Measurements from ENCODE around the gene PHF12. TPM values are rescaled to one million over a fixed set of nuclear protein-coding genes. Genes with fewer than 3 reads are reported as not detected.

The PHF12 gene
- total RNA-seq, 1 donor from 2014 or later: 39.8 TPM

DNA sequence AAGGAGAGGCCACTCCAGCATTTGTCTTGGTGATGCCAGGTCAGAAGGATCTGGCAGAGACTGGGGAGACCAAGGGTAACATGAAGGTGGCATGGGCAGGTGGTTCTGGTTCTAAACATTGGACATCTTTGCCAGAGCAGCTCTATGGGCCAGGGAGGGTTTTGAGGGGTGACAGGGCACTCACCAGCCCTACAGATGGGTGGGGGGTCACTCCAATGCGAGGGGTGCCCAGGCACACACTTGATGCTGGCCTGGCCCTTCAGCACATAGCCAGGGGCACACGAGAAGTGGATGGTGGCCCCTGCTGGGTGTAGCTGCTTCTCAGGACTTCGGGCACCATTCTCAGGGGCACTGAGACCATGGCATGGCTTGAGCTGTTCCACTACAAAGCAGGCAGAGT is 5.5 kb upstream of the PHF12 start:
- no peak for DNase-seq (ENCODE audit: extremely low read depth, low read depth, low spot score)

DNA sequence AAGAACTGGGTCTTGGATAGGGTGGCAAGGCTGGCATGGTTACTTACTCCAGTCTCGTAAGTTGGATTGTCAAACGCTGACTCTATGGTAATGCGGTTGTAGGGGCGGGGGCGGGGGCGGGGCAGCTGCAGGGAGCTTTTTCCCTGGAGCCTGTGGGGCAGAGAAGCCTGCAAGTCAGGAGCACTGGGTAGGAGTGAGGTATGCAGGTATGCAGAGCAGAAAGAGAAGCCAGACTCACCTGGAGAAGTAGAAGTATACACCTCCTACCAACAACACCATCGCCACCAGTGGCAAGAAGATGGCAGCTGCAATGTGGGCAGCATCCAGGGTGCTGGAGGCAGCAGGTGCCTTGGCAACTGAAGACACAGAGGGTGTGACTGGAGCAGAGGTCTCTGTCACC is 4.8 kb upstream of the PHF12 start:
- no peak for DNase-seq (ENCODE audit: extremely low read depth, low read depth, low spot score)

DNA sequence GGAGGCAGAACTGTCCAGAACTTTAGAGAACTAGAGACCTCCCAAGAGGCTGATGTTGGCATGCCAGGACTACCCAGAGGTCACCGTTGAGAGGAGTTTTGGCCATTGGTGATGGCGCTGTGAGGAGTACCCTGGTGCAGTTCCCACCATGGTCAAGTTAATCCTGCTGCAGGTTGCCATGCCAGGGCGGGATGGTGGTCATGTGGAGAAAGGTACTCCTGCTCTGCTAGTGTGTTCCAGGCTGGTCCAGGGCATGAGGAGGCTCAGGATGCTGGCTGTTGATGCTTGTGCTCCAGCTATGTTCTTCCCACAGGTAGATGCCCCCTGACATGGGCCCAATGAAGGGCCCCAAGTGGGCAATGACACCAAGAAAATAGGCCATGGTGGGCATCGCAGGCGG is 4.1 kb upstream of the PHF12 start:
- DNase-seq (ENCODE audit: extremely low read depth, low read depth, low spot score): no peak

DNA sequence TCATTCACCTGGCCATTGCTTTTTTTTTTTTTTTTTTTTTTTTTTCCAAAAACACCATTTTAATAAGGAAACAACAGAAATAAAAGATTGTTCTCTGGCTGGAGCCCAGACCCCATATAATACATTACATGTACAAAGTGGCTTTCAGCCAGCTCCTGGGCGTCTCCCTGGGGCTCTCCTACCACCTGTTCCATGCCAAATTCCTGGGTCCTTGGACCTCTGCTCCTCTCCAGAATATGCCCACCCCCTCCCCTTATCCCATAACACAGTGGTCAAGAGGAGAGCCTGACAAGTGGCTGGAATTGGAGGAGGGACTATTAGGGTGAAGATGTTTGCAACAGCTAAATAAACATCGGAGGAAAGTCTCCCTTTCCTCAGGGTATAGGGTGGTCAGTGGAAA is 3.6 kb upstream of the PHF12 start:
- DNase-seq (ENCODE audit: extremely low read depth, low read depth, low spot score): no peak

DNA sequence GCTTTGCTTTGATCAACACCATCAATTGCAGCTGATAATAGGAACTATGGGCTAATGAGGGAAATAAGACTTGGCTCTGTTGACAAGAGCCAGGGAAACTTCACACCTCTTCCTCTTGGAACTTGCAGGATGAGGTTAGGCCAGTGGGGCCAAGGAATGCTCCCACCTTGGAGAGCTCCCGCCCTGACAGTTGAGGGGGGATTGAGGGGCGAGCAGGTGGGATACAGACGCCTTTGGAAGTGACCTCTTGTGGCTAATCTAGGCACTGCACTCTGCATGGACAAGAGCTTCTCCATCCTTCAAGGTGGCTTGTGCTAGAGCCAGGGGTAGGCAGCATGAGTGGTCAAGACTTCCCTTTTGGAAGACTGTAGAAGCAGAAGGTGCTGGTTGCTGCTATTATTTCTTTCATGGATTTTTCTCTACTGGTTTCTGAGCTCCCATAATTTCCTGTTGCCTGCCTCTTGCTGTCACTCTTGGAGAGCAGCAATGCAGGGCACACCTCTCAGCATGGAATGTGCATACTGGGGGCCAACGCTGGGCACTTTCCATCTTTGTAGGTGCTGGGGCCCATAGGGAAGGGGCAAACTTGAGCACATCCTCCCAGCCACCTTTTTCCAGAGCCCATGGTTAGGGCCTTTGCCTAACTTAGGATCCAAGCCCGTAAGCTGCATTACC is 2.3 kb upstream of the PHF12 start:
- no peak for DNase-seq (ENCODE audit: extremely low read depth, low read depth, low spot score)

DNA sequence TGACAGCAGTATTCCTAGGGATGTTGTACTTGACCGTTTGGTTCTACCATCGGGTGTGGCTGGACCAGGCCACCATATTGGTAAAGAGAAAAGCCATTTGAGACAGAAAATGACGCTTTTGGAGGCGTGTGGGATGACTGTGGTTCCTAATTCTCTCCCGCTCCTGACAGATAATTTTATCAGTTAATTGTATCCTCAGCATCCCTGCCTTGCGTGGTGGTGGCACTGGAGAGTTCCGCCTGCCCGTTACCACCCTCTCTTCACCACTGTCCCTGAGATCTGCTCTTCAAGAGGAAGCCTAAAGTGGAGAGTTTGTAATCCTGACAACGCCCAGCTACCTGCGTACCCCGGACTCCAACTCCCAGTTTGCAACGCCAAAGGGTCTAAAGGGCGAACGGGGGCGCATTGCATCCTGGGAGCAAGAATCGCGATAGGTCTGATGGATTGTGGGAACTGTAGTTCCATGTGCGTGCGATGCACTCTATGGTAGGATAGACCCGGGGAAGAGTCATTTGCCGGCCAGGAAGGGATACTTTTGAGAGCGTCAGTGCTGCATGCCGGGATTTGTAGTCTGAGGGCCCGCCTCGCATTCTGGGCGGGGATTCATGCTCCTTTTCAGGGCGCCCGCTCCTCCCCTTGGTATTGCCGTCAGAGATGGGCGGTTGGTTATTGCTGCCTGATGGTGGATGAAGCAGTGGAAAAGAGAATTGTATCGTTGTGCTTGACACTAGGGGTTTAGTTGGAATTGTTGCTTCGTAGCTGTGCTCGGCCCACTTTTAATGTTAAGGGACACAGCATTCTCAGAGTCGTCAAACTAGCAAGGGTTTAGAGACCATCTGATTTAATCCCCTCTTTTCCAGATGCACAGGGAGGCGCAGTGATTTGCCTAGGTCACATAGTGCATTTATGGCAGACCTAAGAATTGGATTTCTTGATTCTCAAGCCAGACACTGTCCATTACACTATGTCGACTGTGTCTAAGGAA is 965 bp upstream of the PHF12 start:
- peak; percentile 94 for DNase-seq (ENCODE audit: extremely low read depth, low read depth, low spot score)

DNA sequence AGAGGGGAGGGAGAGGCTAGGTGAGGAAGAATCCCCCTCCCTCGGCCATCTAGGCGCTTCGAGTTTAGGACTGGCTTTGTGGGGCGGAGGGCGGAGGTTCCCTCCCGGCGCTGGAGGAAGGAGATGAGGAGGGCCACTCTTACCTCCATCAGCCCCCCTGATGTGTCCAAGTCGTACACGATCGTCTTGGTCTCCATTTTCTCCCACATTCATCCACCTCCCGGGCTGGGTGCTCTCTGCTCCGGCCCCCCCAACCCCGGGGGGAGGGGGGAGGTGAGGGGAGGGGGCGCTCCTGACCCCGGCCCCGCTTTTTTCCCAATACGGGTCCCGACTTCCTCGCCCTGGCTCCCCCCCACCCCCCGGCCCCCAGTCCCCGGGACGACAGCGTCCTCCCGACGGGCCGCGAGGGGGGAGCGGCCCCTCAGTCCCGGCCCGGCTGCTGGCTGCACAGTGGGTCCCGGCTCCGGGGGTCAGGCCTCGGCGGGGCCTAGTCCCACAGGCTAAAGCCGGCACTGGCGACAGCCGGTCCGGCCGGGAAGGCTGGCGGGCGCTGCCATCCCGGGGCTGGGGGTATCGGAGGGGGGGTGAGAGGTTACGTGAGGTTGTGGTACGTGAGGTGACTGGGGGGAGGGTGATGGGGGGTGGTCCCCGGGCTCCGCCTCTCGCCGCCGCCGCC is 428 bp downstream of the PHF12 start:
- no peak for DNase-seq (ENCODE audit: extremely low read depth, low read depth, low spot score)

DNA sequence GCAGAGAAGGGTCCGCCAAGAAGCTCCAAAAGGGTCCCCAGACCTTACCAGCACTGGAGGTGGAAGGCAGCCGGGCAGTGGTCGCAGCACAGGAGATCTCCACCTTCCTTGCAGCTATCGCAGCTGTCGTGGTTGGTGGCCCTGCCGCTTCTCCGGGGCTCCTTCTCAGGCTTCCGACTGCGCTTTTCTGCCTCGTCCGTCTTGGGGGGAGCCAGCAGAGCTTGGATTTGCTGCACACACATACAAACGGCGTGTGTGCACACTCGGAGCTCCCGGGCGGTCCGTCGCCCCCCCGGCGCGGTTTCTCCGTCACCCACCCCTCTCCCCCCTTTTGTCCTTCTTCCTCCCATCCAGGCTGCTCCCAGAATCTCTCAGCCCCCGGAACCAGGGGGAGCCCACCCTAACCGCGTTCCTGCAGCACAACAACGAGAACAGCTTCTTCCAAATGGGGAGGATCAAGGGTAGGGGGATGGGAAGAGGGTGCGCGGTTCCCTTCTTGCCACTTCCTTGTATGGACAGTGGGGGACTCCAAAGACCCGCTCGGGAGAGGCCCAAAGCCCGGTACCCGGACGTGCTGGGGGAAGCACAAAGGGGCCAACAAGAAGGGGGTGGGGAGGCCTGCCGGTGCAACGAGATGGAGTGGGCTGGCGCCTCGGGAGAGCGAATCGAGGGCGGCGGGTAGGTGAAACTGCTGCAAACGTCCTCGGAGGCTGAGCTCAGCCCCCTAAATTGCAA is 1.1 kb downstream of the PHF12 start:
- DNase-seq (ENCODE audit: extremely low read depth, low read depth, low spot score): no peak

DNA sequence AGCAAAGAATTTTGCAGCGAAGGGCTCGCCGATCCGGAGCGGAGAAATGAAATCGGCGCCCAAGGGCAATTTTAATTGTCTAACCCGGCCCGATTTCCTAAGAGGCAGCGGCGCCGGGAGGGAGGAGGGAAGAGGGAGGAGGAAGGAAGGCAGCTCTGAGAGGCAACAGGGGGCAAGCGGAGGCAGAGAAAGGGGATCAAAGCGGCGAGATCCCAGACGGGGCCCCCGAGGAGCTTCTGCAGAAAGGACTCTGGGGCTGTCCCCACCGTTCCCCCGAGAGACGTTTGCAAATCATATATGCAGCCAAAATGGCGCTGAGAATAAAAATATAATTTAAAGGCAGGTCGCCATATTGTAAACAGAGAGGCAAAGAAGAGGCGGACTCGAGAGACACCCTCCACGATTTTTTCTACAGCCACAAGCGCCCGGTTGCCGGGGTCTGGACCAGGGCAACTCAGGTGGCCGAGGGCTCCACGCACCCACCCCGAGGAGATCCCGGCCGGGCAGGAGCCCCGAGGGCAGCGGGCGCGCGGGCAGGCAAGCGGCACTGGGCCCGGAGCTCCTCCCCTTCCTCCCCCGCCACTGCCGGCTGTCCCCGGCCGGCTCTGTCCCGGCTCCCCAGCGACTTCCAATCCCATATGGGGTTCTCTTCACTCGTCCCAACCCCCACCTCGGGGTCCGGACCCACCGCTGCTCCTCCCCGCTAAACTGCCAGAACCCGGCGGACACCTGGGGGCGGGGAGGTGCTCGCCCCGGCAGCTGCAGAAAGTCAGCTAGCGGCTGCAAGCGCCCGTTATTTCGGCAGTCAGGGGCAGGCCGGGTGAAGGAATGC is 1.9 kb downstream of the PHF12 start:
- no peak for DNase-seq (ENCODE audit: extremely low read depth, low read depth, low spot score)

DNA sequence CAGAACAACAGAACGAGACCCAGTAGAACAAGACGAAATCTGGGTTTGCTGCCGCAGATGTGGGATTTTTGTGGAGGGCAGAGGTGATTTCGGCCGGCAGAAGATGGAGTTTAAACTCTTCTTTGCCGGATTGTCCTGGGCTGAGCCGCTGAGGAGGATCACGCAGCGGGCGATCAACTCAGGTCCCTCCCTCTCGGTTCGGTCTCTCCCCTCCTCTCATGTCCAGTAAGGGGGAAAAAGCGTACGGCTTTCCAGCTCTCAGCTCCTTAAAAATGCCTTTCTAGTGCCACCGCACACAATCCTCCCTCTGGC is 2.5 kb downstream of the PHF12 start:
- DNase-seq (ENCODE audit: extremely low read depth, low read depth, low spot score): no peak

DNA sequence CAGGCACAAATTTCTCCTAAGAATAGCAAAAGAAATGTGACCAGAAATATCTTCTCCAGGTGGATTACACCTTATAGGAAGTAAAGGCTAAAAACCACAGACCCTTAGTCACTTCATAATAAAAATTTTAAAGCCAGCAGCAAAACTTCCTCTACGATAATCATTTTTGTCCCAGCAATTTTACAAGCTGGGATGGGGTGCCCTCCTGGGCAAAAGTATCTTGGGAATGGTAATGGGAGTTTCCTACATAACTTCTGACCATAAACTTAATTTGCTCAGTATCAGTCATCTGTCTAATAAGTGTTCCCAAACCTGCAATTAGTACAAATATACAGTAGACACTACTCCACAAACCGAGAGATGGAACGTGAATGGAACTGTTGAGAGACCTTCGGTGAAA is 3.0 kb downstream of the PHF12 start:
- no peak for DNase-seq (ENCODE audit: extremely low read depth, low read depth, low spot score)

DNA sequence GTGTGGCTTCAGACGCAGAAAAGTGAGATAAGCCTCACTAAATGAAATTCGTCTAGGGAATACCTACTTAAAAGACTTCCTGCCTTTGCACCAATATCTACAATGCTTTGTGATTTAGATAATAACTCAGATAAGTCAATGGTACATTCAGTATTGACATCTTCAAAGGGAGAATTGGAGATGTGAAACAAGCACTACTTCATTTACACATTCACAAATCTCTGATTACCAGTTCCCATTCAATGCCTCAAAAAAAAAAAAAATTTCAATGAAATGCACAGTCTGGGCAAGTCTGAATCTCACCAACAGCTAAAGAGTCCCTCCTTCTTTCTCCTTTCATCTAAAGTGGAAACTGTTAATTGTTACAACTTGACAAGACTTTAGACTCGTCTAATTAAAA is 3.7 kb downstream of the PHF12 start:
- no peak for DNase-seq (ENCODE audit: extremely low read depth, low read depth, low spot score)

DNA sequence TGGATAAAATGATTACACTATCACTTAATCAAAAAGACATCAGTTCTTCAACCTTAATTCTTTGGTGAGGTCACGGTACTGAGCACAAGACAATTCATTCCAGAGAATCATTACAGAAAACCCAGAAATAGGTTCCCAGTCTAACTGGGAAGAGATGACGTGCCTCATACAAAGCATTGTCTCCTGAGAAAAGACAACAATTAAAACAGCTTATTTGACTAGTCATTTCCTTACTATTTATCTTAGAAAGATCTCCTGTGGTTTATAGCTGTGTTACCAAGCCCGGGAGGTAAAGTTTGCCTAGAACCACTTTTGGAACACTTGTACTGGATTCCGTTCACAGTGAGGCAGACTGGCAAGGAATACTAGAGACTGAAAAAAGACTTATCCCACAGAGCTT is 5.1 kb downstream of the PHF12 start:
- DNase-seq (ENCODE audit: extremely low read depth, low read depth, low spot score): peak; percentile 66

DNA sequence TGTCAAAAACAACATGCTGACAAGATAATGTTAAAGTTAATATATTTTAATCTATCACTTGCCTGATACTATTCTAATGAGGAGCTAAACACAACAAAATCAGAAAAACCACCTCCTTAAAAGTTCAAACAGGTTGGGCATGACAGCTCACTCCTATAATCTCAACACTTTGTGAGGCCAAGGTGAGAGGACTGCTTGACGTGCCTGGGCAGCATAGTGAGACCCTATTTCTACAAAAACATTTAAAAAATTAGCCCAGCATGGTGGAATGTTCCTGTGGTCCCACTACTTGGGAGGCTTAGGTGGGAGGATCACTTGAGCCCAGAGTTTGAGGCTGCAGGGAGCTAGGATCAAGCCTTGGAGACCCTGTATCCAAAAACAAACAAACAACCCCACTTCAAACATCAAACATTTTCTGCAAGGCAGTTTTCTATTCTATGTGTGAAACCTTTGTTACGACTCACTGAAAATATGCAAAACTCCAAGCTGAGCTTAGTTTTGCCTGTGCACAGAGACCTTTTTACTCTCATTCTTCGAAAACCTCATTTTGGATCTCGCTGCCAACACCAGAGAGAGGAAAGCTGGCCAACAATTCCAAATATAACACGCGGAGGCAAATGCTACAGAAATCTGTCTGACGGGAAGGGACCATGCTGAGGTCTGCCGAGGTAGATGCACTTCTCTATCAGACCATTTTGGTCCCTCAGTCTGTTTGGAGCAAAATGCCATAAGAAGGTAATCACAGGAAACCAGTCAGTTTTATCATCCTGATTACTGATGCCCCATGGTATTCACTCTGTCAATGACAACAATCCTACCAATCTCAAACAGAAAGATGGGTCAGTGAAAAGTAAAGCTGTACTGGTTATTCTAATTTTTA is 6.2 kb downstream of the PHF12 start:
- DNase-seq (ENCODE audit: extremely low read depth, low read depth, low spot score): no peak

DNA sequence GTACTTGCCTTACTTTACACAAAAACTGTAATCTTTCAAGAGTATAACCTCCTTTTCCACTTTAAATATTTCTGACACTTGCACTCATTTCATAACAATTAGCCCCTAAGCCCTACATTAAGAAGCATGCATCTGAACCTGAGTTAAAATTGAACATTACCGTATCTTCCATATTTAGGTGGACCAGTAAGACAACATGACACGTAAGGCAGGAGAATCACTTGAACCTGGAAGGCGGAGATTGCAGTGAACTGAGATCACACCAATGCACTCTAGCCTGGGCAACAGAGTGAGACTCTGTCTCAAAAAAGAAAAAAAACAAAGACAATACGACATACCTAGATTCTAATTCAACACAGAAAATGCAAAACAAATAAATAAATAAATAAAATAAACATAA is 7.0 kb downstream of the PHF12 start:
- no peak for DNase-seq (ENCODE audit: extremely low read depth, low read depth, low spot score)

DNA sequence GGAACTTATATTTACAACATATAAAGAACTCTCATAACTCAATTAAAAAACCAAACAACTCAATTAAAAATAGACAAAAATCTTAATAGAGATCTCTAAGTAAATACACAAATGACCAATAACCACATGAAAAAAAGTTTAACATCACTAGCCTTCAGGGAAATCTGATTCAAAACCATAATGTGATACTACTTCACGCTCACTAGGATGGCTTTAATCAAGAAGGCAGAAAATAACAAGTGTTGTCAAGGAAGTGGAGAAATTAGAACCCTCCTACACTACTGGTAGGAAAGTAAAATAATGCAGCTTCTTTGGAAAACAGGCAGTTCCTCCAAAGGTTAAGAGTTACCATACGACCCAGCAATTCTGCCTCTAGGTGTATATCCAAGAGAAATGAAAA is 8.4 kb downstream of the PHF12 start:
- DNase-seq (ENCODE audit: extremely low read depth, low read depth, low spot score): no peak

DNA sequence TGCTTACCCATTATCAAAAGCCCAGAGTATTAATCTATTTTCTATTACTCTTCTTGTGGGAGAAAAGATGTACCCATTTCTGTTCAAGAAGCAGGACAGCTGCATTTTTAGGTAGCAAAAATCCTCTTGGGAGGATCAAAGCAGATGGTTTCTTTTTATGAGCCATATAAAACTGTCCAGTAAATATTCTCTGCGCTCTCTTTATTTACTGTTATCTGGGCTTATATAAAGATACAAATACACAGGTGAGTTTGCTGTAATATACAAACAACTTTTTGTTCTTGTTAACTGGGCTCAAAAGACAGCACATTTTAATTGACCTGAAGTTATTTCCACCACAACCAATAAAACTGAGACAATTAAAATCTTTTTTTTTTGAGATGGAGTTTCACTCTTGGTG is 10.1 kb downstream of the PHF12 start:
- no peak for DNase-seq (ENCODE audit: extremely low read depth, low read depth, low spot score)

DNA sequence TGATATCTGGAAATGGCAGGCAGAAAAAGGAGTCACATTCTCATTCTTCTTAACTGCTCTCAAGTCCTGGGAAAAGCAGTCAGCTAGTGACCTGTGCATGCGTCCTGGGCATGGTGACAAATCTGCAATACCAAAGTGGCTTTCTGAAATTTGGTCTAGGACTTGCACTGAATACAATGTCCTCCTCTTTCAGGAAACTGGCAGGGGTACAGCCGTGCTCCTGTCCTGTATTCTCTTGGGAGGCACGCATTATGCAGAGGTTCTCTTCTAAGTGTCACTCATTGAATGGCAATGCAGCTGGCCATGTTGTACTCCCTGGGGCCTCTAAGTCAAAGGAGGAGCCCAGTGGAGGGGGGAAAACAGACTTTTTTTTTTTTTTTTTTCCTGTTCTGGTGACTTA is 10.6 kb downstream of the PHF12 start:
- DNase-seq (ENCODE audit: extremely low read depth, low read depth, low spot score): no peak

DNA sequence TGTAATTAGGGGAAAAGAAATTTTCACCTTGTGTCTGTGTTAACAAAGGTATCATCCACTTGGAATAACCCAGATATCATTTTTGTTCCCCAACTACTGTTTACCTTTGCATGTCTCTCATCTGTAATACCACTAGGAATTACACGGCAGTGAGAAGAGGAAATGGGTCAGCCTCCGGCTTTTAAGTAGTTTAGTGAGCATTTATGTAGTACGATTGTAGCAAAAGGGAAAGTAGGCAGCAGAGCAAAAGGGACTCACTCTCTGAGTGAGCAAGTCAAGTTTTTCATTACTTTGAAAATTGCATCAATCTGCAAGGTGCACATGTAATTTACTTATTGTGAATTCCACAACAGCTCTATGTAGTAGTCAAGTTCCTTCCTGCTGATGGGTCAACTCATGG is 11.2 kb downstream of the PHF12 start:
- DNase-seq (ENCODE audit: extremely low read depth, low read depth, low spot score): no peak
